HFFc6 (cell line): Measurements from ENCODE around the gene MRLN. TPM values are rescaled to one million over a fixed set of nuclear protein-coding genes. Genes with fewer than 3 reads are reported as not detected.
A peak's percentile ranks its signal among the peaks of the same experiment; 100 is the strongest.

Experiments
- DNase-seq: peaks from one replicate; pipeline ENCODE4 v3.0.0-alpha.2; 2018
- H3K27ac Mint-ChIP-seq: 2 replicates; pipeline ENCODE4 v1.8.0; 2020; ENCODE audit warnings: mild to moderate bottlenecking, mixed read lengths
- H3K27me3 Mint-ChIP-seq: 2 replicates; pipeline ENCODE4 v1.8.0; 2021; ENCODE audit warnings: mild to moderate bottlenecking, moderate library complexity, mixed read lengths; ENCODE audit not compliant: insufficient read depth
- H3K36me3 Mint-ChIP-seq: 2 replicates; pipeline ENCODE4 v1.8.0; 2021; ENCODE audit warnings: low read depth, mixed read lengths
- H3K4me1 Mint-ChIP-seq: 2 replicates; pipeline ENCODE4 v1.8.0; 2020; ENCODE audit warnings: low read depth, mixed read lengths
- H3K4me3 Mint-ChIP-seq: 2 replicates; pipeline ENCODE4 v1.8.0; 2020; ENCODE audit warnings: mild to moderate bottlenecking, moderate library complexity, mixed read lengths
- H3K9me3 Mint-ChIP-seq: 2 replicates; pipeline ENCODE4 v1.8.0; 2020; ENCODE audit warnings: mild to moderate bottlenecking, mixed read lengths
- CTCF ChIP-seq: fragments of 200-600 bp; sonication (generic); IDR thresholded peaks from 2 replicates; pipeline ENCODE4 v1.5.0; 2021; ENCODE audit warnings: antibody characterized with exemption, mild to moderate bottlenecking
- total RNA-seq, 6 experiments: library from RNA; stranded (reverse); fragmentation: NEBNext Ultra II Directional; extraction: Animal tissue kit (Norgen Biotek cat#: 25700); gene quantifications; 2 replicates in 1 of 6; 3 replicates in 5 of 6; pipeline ENCODE4 v1.2.3, GENCODE V29; 2021

The MRLN gene
- total RNA-seq, 6 experiments from 2014 or later, result not detected

GRCh38 chr10:59711871-59712494 is 41.3 kb downstream of the MRLN start:
- H3K4me1 Mint-ChIP-seq, result no peaks in the 10 kb centered on the region
- no peaks in the 10 kb centered on the region for H3K9me3 Mint-ChIP-seq
- H3K27ac Mint-ChIP-seq, result no peak overlapping the region
- peaks cover 9% of the 10 kb centered on the region for H3K27me3 Mint-ChIP-seq
- no peaks in the 10 kb centered on the region for H3K36me3 Mint-ChIP-seq
- H3K4me3 Mint-ChIP-seq, result no peak overlapping the region
- DNase-seq, result no peak
- TF ChIP-seq CTCF, result no peak

GRCh38 chr10:59709395-59710125 is 43.7 kb downstream of the MRLN start, which contains the start of gene SLC16A9:
SLC16A9 (minus strand) TSS chr10:59709850; CDS start chr10:59684291, 25,559 bp downstream.
- H3K27ac Mint-ChIP-seq, result no peak within 1 kb of the TSS
- peaks cover 8% of the 10 kb centered on the region for H3K27me3 Mint-ChIP-seq
- DNase-seq, result no peak

GRCh38 chr10:59708816-59709394 is 44.4 kb downstream of the MRLN start:
- no peak for DNase-seq
- H3K4me3 Mint-ChIP-seq, result no peak overlapping the region
- no peaks in the 10 kb centered on the region for H3K36me3 Mint-ChIP-seq
- no peaks in the 10 kb centered on the region for H3K9me3 Mint-ChIP-seq
- H3K4me1 Mint-ChIP-seq, result no peaks in the 10 kb centered on the region
- no peak overlapping the region for H3K27ac Mint-ChIP-seq
- H3K27me3 Mint-ChIP-seq, result peaks cover 8% of the 10 kb centered on the region
- TF ChIP-seq CTCF, result no peak

More at GRCh38 chr10:59709395-59710125, 43.7 kb downstream of the MRLN start, which contains the start of gene SLC16A9:
- no peak within 1 kb of the TSS for H3K4me3 Mint-ChIP-seq
- 0 out of 2 replicates have a peak, but pooled peaks have one; percentile 15 for TF ChIP-seq CTCF
- H3K4me1 Mint-ChIP-seq, result no peaks in the 10 kb centered on the region
- H3K36me3 Mint-ChIP-seq, result no peaks in the 10 kb centered on the region
- H3K9me3 Mint-ChIP-seq, result no peaks in the 10 kb centered on the region

- H3K36me3 Mint-ChIP-seq, result no peaks in the 10 kb centered on the region
- no peaks in the 10 kb centered on the region for H3K9me3 Mint-ChIP-seq
- DNase-seq, result no peak
- no peak for TF ChIP-seq CTCF
- no peaks in the 10 kb centered on the region for H3K4me1 Mint-ChIP-seq
- peaks cover 7% of the 10 kb centered on the region for H3K27me3 Mint-ChIP-seq
- H3K4me3 Mint-ChIP-seq, result no peak overlapping the region
- no peak overlapping the region for H3K27ac Mint-ChIP-seq
Observed at GRCh38 chr10:59706851-59707797, 46.1 kb downstream of the MRLN start.

GRCh38 chr10:59705931-59706330 is 47.3 kb downstream of the MRLN start:
- Mint-ChIP-seq H3K4me3 (no peak overlapping the region), H3K27me3 (peaks cover 4% of the 10 kb centered on the region), H3K4me1 (no peaks in the 10 kb centered on the region), H3K36me3 (no peaks in the 10 kb centered on the region), H3K9me3 (no peaks in the 10 kb centered on the region; the same call in 1 of the 2 replicates), H3K27ac (no peak overlapping the region)
- no peak for TF ChIP-seq CTCF
- no peak for DNase-seq
